ENCODE measurements around the gene GFOD2.

GFOD2 gene

GRCh38 chr16:67667817-67668494 is 51.2 kb downstream of the GFOD2 start:
- Histone ChIP-seq H4K8ac (ENCODE audit: low read depth, low read length) (no peak overlapping the region), H2AFZ (ENCODE audit: insufficient read depth, low read length, poor library complexity) (no peak overlapping the region), H2AK5ac (ENCODE audit: low read length) (no peak overlapping the region), H3K4me2 (ENCODE audit: low read length) (no peak overlapping the region), H3K18ac (ENCODE audit: low read length) (no peak overlapping the region), H3K27ac (ENCODE audit: low read depth, low read length) (no peak overlapping the region), H2BK12ac (ENCODE audit: low read length) (no peak overlapping the region), H4K91ac (ENCODE audit: low read depth, low read length) (no peak overlapping the region), H3K79me1 (ENCODE audit: low read length) (peaks cover 5% of the 10 kb centered on the region), H3K36me3 (ENCODE audit: control insufficient read depth in 1 of 2, insufficient read depth in 2 of 2, low read length in 2 of 2) (peaks cover 0 to 3% of the 10 kb centered on the region in 2 experiments), H3K4me1 (ENCODE audit: control insufficient read depth in 1 of 2, insufficient read depth in 2 of 2, low read length in 2 of 2) (peaks cover 11% of the 10 kb centered on the region in 2 experiments), H3K9me3 (ENCODE audit: insufficient read depth, low read depth, low read length) (no peaks in the 10 kb centered on the region), H3K4ac (ENCODE audit: low read depth, low read length) (no peak overlapping the region), H3K14ac (ENCODE audit: low read length) (no peak overlapping the region), H3K23ac (ENCODE audit: low read length) (no peak overlapping the region), H2BK120ac (ENCODE audit: insufficient read depth, low read length, poor library complexity) (no peak overlapping the region), H2BK5ac (ENCODE audit: low read depth, low read length, poor library complexity) (no peak overlapping the region), H3K4me3 (ENCODE audit: low read depth, low read length) (no peak overlapping the region), H3K27me3 (ENCODE audit: insufficient read depth, low read length) (no peaks in the 10 kb centered on the region), H3K79me2 (ENCODE audit: control insufficient read depth, insufficient read depth, low read length, poor library complexity) (peaks cover 3% of the 10 kb centered on the region), H4K12ac (ENCODE audit: low read depth, low read length) (no peak overlapping the region), H3K9ac (ENCODE audit: low read length) (no peak overlapping the region)
- no CpG with 5 or more reads among the region's 18 CpGs for WGBS (ENCODE audit: extremely low coverage, insufficient coverage, insufficient read length)
- DNase-seq, result peak; percentile 97

GRCh38 chr16:67667453-67667816 is 51.7 kb downstream of the GFOD2 start:
- H3K18ac ChIP-seq (ENCODE audit: low read length), result no peak overlapping the region
- H3K23ac ChIP-seq (ENCODE audit: low read length), result no peak overlapping the region
- no peak overlapping the region for H2AK5ac ChIP-seq (ENCODE audit: low read length)
- no peak overlapping the region for H4K91ac ChIP-seq (ENCODE audit: low read depth, low read length)
- no peak overlapping the region for H4K12ac ChIP-seq (ENCODE audit: low read depth, low read length)
- no peak overlapping the region for H3K9ac ChIP-seq (ENCODE audit: low read length)
- H3K79me2 ChIP-seq (ENCODE audit: control insufficient read depth, insufficient read depth, low read length, poor library complexity), result peaks cover 3% of the 10 kb centered on the region
- H2BK5ac ChIP-seq (ENCODE audit: low read depth, low read length, poor library complexity), result no peak overlapping the region
- H2AFZ ChIP-seq (ENCODE audit: insufficient read depth, low read length, poor library complexity), result no peak overlapping the region
- peaks cover 11% of the 10 kb centered on the region in 2 experiments for H3K4me1 ChIP-seq (ENCODE audit: control insufficient read depth in 1 of 2, insufficient read depth in 2 of 2, low read length in 2 of 2)
- no CpG with 5 or more reads among the region's 10 CpGs for WGBS (ENCODE audit: extremely low coverage, insufficient coverage, insufficient read length)
- H3K4ac ChIP-seq (ENCODE audit: low read depth, low read length), result no peak overlapping the region
- no peak overlapping the region for H2BK12ac ChIP-seq (ENCODE audit: low read length)
- peak overlapping the region; percentile 78 for H3K4me2 ChIP-seq (ENCODE audit: low read length)
- no peak overlapping the region for H3K14ac ChIP-seq (ENCODE audit: low read length)
- peaks cover 2 to 4% of the 10 kb centered on the region in 2 experiments for H3K36me3 ChIP-seq (ENCODE audit: control insufficient read depth in 1 of 2, insufficient read depth in 2 of 2, low read length in 2 of 2)
- H3K27me3 ChIP-seq (ENCODE audit: insufficient read depth, low read length), result no peaks in the 10 kb centered on the region
- peak overlapping the region; percentile 93 for H4K8ac ChIP-seq (ENCODE audit: low read depth, low read length)
- DNase-seq, result no peak
- H3K4me3 ChIP-seq (ENCODE audit: low read depth, low read length), result no peak overlapping the region
- H3K27ac ChIP-seq (ENCODE audit: low read depth, low read length), result no peak overlapping the region
- peaks cover 5% of the 10 kb centered on the region for H3K79me1 ChIP-seq (ENCODE audit: low read length)
- no peak overlapping the region for H2BK120ac ChIP-seq (ENCODE audit: insufficient read depth, low read length, poor library complexity)
- no peaks in the 10 kb centered on the region for H3K9me3 ChIP-seq (ENCODE audit: insufficient read depth, low read depth, low read length)

- Histone ChIP-seq H3K4me1 (ENCODE audit: control insufficient read depth in 1 of 2, insufficient read depth in 2 of 2, low read length in 2 of 2) (peaks cover 11% of the 10 kb centered on the region in 2 experiments), H3K79me2 (ENCODE audit: control insufficient read depth, insufficient read depth, low read length, poor library complexity) (peaks cover 3% of the 10 kb centered on the region), H3K79me1 (ENCODE audit: low read length) (peaks cover 5% of the 10 kb centered on the region), H3K27me3 (ENCODE audit: insufficient read depth, low read length) (no peaks in the 10 kb centered on the region), H3K27ac (ENCODE audit: low read depth, low read length) (no peak within 1 kb of the TSS), H3K36me3 (ENCODE audit: control insufficient read depth in 1 of 2, insufficient read depth in 2 of 2, low read length in 2 of 2) (peaks cover 4% of the 10 kb centered on the region in 2 experiments), H3K18ac (ENCODE audit: low read length) (peak within 1 kb of the TSS; percentile 70), H3K4me3 (ENCODE audit: low read depth, low read length) (peak within 1 kb of the TSS; percentile 79), H2AFZ (ENCODE audit: insufficient read depth, low read length, poor library complexity) (peak within 1 kb of the TSS; percentile 96), H4K12ac (ENCODE audit: low read depth, low read length) (peak within 1 kb of the TSS; percentile 70), H2AK5ac (ENCODE audit: low read length) (no peak within 1 kb of the TSS), H2BK5ac (ENCODE audit: low read depth, low read length, poor library complexity) (no peak within 1 kb of the TSS), H3K9ac (ENCODE audit: low read length) (no peak within 1 kb of the TSS), H4K8ac (ENCODE audit: low read depth, low read length) (peak within 1 kb of the TSS; percentile 93), H3K14ac (ENCODE audit: low read length) (peak within 1 kb of the TSS; percentile 62), H4K91ac (ENCODE audit: low read depth, low read length) (peak within 1 kb of the TSS; percentile 87), H2BK120ac (ENCODE audit: insufficient read depth, low read length, poor library complexity) (peak within 1 kb of the TSS; percentile 70), H3K9me3 (ENCODE audit: insufficient read depth, low read depth, low read length) (no peaks in the 10 kb centered on the region), H3K23ac (ENCODE audit: low read length) (no peak within 1 kb of the TSS), H3K4ac (ENCODE audit: low read depth, low read length) (peak within 1 kb of the TSS; percentile 53), H3K4me2 (ENCODE audit: low read length) (peak within 1 kb of the TSS; percentile 78), H2BK12ac (ENCODE audit: low read length) (no peak within 1 kb of the TSS)
- no CpG with 5 or more reads among the region's 78 CpGs for WGBS (ENCODE audit: extremely low coverage, insufficient coverage, insufficient read length)
- peak; percentile 70 to 79 for DNase-seq
Measured at GRCh38 chr16:67666559-67667452, 52.3 kb downstream of the GFOD2 start, which contains the start of the genes C16orf86 and ENKD1. Gene C16orf86, plus strand, starts transcription at chr16:67666814. Its CDS starts 157 bp downstream, at chr16:67666971. Gene ENKD1, minus strand, starts transcription at chr16:67666750. Its CDS starts 308 bp downstream, at chr16:67666442.

GRCh38 chr16:67666032-67666551 is 53.0 kb downstream of the GFOD2 start:
- Histone ChIP-seq H3K36me3 (ENCODE audit: control insufficient read depth in 1 of 2, insufficient read depth in 2 of 2, low read length in 2 of 2) (peaks cover 4% of the 10 kb centered on the region in 2 experiments), H3K18ac (ENCODE audit: low read length) (no peak overlapping the region), H3K4ac (ENCODE audit: low read depth, low read length) (no peak overlapping the region), H2BK5ac (ENCODE audit: low read depth, low read length, poor library complexity) (no peak overlapping the region), H3K14ac (ENCODE audit: low read length) (peak overlapping the region; percentile 13), H3K4me2 (ENCODE audit: low read length) (peak overlapping the region; percentile 78), H3K9me3 (ENCODE audit: insufficient read depth, low read depth, low read length) (no peaks in the 10 kb centered on the region), H2BK120ac (ENCODE audit: insufficient read depth, low read length, poor library complexity) (no peak overlapping the region), H3K27ac (ENCODE audit: low read depth, low read length) (no peak overlapping the region), H2BK12ac (ENCODE audit: low read length) (no peak overlapping the region), H3K79me1 (ENCODE audit: low read length) (peaks cover 5% of the 10 kb centered on the region), H3K79me2 (ENCODE audit: control insufficient read depth, insufficient read depth, low read length, poor library complexity) (peaks cover 3% of the 10 kb centered on the region), H4K12ac (ENCODE audit: low read depth, low read length) (peak overlapping the region; percentile 6), H3K4me3 (ENCODE audit: low read depth, low read length) (peak overlapping the region; percentile 79), H2AK5ac (ENCODE audit: low read length) (no peak overlapping the region), H2AFZ (ENCODE audit: insufficient read depth, low read length, poor library complexity) (no peak overlapping the region), H4K8ac (ENCODE audit: low read depth, low read length) (peak overlapping the region; percentile 3), H3K4me1 (ENCODE audit: control insufficient read depth in 1 of 2, insufficient read depth in 2 of 2, low read length in 2 of 2) (peaks cover 11 to 14% of the 10 kb centered on the region in 2 experiments), H4K91ac (ENCODE audit: low read depth, low read length) (no peak overlapping the region), H3K23ac (ENCODE audit: low read length) (no peak overlapping the region), H3K27me3 (ENCODE audit: insufficient read depth, low read length) (no peaks in the 10 kb centered on the region), H3K9ac (ENCODE audit: low read length) (no peak overlapping the region)
- no peak for DNase-seq
- WGBS (ENCODE audit: extremely low coverage, insufficient coverage, insufficient read length), result no CpG with 5 or more reads among the region's 46 CpGs
